Small intestine (tissue), 7 donors: Measurements from ENCODE around the gene NEK11. TPM values are rescaled to one million over a fixed set of nuclear protein-coding genes. Genes with fewer than 3 reads are reported as not detected.
A peak's percentile ranks its signal among the peaks of the same experiment; 100 is the strongest.

Experiments
- DNase-seq, 2 donors: peaks; one replicate each; pipeline versions ENCODE4 v3.0.0 to v3.0.0-alpha.2; 2013
- FAIRE-seq: peaks from 2 replicates; lab custom pipeline; 2012; peaks lifted over from hg19 to GRCh38; lab: Jason Lieb, UNC
- H3K27ac ChIP-seq, 3 donors: one replicate each; pipeline ENCODE4 v1.5.1; 2013; ENCODE audit warnings: low read length in 2 of 3, mild to moderate bottlenecking in 2 of 3, control low read depth in 1 of 3, inconsistent platforms in 1 of 3, low read depth in 1 of 3, moderate library complexity in 1 of 3
- H3K27me3 ChIP-seq, 3 donors: one replicate each; pipeline ENCODE4 v1.6.1; 2013; ENCODE audit warnings: low read length in 3 of 3, inconsistent platforms in 1 of 3; ENCODE audit not compliant: control insufficient read depth in 3 of 3, insufficient read depth in 3 of 3
- H3K36me3 ChIP-seq, 3 donors: one replicate each; pipeline ENCODE4 v1.6.1; 2013; ENCODE audit warnings: low read length in 3 of 3, inconsistent platforms in 1 of 3, low read depth in 1 of 3, mild to moderate bottlenecking in 1 of 3, moderate library complexity in 1 of 3; ENCODE audit not compliant: control insufficient read depth in 3 of 3, insufficient read depth in 2 of 3
- H3K4me1 ChIP-seq, 3 donors: one replicate each; pipeline ENCODE4 v1.6.1; 2013; ENCODE audit warnings: low read length in 2 of 3, inconsistent platforms in 1 of 3, low read depth in 1 of 3, mild to moderate bottlenecking in 1 of 3, moderate library complexity in 1 of 3; ENCODE audit not compliant: control insufficient read depth in 3 of 3, insufficient read depth in 2 of 3
- H3K4me3 ChIP-seq, 3 donors: one replicate each; pipeline ENCODE4 v1.5.1; 2013; ENCODE audit warnings: low read length in 3 of 3, control low read depth in 1 of 3, inconsistent platforms in 1 of 3, low read depth in 1 of 3, mild to moderate bottlenecking in 1 of 3, moderate library complexity in 1 of 3
- H3K9me3 ChIP-seq, 2 donors: one replicate each; pipeline ENCODE4 v1.6.1; 2013; ENCODE audit warnings: low read depth in 1 of 2, low read length in 1 of 2; ENCODE audit not compliant: control insufficient read depth in 2 of 2, insufficient read depth in 1 of 2
- WGBS, 3 donors: extraction: QIAGEN DNeasy Blood & Tissue Kit; methylation state at CpG; one replicate each; pipeline ENCODE4 v1.1.7; 2013; 5-methylcytosine and 5-hydroxymethylcytosine counted together
- polyA plus RNA-seq, 4 donors: library from polyadenylated mRNA; stranded (reverse) in 3 of 4; unstranded in 1 of 4; fragments of 200-250 nt in 3 of 4; fragments of 120-200 nt in 1 of 4; gene quantifications; one replicate each; pipeline versions ENCODE4 v1.2.1 to v1.2.3, GENCODE V29; 2013
- donor health status: healthy with polysubstance abuse.
- donor health status: control.
- donor health status: control.
- donor health status: Bipolar disorder and iron deficiency.
- donor health status: healthy.

The NEK11 gene
- polyA plus RNA-seq, 4 donors = 0.81 to 11.0 (median 1.2) TPM

DNA sequence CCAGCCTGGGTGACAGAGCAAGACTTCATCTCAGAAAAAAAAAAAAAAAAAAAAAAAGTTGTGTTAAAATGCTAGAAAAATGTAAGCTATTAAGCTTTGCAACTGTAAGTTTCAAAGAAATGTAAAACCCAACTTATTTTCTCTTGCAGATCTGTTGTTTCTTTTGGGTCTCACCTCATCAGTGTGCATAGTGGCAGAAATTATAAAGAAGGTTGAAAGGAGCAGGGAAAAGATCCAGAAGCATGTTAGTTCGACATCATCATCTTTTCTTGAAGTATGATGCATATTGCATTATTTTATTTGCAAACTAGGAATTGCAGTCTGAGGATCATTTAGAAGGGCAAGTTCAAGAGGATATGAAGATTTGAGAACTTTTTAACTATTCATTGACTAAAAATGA is 25.6 kb upstream of the NEK11 start:
- H3K27me3 ChIP-seq = no peaks in the 10 kb centered on the region
- no peaks in the 10 kb centered on the region for H3K4me1 ChIP-seq
- H3K4me3 ChIP-seq = no peak overlapping the region
- 89 to 100% (median 97%) methylated on average over 1 of the region's 1 CpG for WGBS, 3 donors
- FAIRE-seq (no peak), DNase-seq (no peak)
- peaks cover 4 to 7% (median 4%) of the 10 kb centered on the region in 3 donors for H3K36me3 ChIP-seq
- no peaks in the 10 kb centered on the region for H3K9me3 ChIP-seq
- no peak overlapping the region for H3K27ac ChIP-seq

DNA sequence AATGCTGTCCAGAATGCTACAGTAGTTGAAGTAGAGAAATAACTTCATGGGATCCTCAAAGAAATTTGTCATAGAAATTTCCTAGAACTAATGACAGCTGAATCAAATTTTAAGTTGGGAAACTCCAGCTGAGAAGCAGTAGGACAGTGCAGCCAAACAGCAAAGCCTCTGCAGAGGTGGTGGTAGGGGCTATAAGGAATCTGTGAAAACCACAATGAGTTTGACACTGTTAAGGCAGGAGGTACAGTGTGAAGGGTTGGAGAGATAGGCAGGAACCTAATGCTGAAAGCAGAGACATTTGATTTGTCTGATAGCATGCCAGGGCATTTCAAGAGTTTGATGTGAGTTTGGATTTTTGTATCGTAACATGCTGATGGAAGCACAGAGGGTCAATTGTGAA is 22.1 kb upstream of the NEK11 start:
- peaks cover 4 to 16% (median 4%) of the 10 kb centered on the region in 3 donors for H3K36me3 ChIP-seq
- H3K4me3 ChIP-seq = no peak overlapping the region
- no peak overlapping the region for H3K27ac ChIP-seq
- no peaks in the 10 kb centered on the region for H3K27me3 ChIP-seq
- FAIRE-seq (no peak), DNase-seq (no peak)
- H3K9me3 ChIP-seq = no peaks in the 10 kb centered on the region
- 95 to 97% (median 96%) methylated on average over 1 of the region's 1 CpG for WGBS, 3 donors
- no peaks in the 10 kb centered on the region for H3K4me1 ChIP-seq

GRCh38 chr3:131007256-131007655 is 19.4 kb upstream of the NEK11 start:
- FAIRE-seq = no peak
- WGBS, 3 donors = 95 to 99% (median 98%) methylated on average over 2 of the region's 2 CpGs
- H3K36me3 ChIP-seq = peaks cover 4 to 20% (median 5%) of the 10 kb centered on the region in 3 donors

GRCh38 chr3:131007782-131008181 is 18.9 kb upstream of the NEK11 start:
- no peak overlapping the region for H3K27ac ChIP-seq
- H3K4me3 ChIP-seq = no peak overlapping the region
- H3K9me3 ChIP-seq = no peaks in the 10 kb centered on the region
- no peaks in the 10 kb centered on the region for H3K4me1 ChIP-seq
- FAIRE-seq (no peak), DNase-seq (no peak)
- 98 to 100% (median 99%) methylated on average over 2 of the region's 2 CpGs for WGBS, 3 donors
- peaks cover 4 to 21% (median 5%) of the 10 kb centered on the region in 3 donors for H3K36me3 ChIP-seq
- H3K27me3 ChIP-seq = no peaks in the 10 kb centered on the region

More at GRCh38 chr3:131007256-131007655, 19.4 kb upstream of the NEK11 start:
- H3K27ac ChIP-seq = no peak overlapping the region
- no peaks in the 10 kb centered on the region for H3K4me1 ChIP-seq
- no peak for DNase-seq
- H3K9me3 ChIP-seq = no peaks in the 10 kb centered on the region
- no peak overlapping the region for H3K4me3 ChIP-seq
- no peaks in the 10 kb centered on the region for H3K27me3 ChIP-seq

DNA sequence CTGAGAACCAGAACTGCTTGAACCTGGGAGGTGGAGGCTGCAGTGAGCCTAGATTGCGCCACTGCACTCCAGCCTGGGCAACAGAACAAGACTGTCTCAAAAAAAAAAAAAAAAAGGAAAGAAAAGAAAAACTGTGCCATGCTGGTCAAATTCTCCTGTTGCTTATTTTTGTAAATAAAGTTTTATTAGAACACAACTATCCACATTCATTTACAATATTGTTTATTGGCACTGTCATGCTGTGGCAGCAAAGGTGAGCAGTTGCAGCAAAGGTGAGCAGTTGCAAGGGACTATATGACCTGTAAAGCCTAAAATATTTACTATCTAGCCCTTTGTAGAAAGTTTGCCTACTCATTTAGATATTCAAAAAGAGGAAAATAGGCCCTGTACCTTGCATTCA is 18.4 kb upstream of the NEK11 start:
- no peaks in the 10 kb centered on the region for H3K27me3 ChIP-seq
- 98 to 100% (median 100%) methylated on average over 1 of the region's 1 CpG for WGBS, 3 donors
- H3K4me1 ChIP-seq = no peaks in the 10 kb centered on the region
- DNase-seq (no peak), FAIRE-seq (no peak)
- no peaks in the 10 kb centered on the region for H3K9me3 ChIP-seq
- H3K27ac ChIP-seq = no peak overlapping the region
- peaks cover 4 to 21% (median 5%) of the 10 kb centered on the region in 3 donors for H3K36me3 ChIP-seq
- no peak overlapping the region for H3K4me3 ChIP-seq

GRCh38 chr3:131009698-131010097 is 17.0 kb upstream of the NEK11 start:
- Histone ChIP-seq H3K27me3 (no peaks in the 10 kb centered on the region), H3K4me3 (no peak overlapping the region), H3K27ac (no peak overlapping the region), H3K36me3 (peaks cover 5 to 23% (median 8%) of the 10 kb centered on the region in 3 donors), H3K4me1 (no peaks in the 10 kb centered on the region), H3K9me3 (no peaks in the 10 kb centered on the region)
- DNase-seq (no peak), FAIRE-seq (no peak)
- 84 to 95% (median 87%) methylated on average over 1 of the region's 1 CpG for WGBS, 3 donors

GRCh38 chr3:131018970-131019369 is 7.7 kb upstream of the NEK11 start:
- Histone ChIP-seq H3K4me3 (no peak overlapping the region), H3K27ac (no peak overlapping the region), H3K4me1 (peaks cover 5 to 17% (median 14%) of the 10 kb centered on the region in 3 donors), H3K9me3 (no peaks in the 10 kb centered on the region), H3K27me3 (no peaks in the 10 kb centered on the region), H3K36me3 (peaks cover 5 to 15% (median 8%) of the 10 kb centered on the region in 3 donors)
- 83 to 91% (median 89%) methylated on average over 3 of the region's 3 CpGs for WGBS, 3 donors
- FAIRE-seq (no peak), DNase-seq (no peak)

DNA sequence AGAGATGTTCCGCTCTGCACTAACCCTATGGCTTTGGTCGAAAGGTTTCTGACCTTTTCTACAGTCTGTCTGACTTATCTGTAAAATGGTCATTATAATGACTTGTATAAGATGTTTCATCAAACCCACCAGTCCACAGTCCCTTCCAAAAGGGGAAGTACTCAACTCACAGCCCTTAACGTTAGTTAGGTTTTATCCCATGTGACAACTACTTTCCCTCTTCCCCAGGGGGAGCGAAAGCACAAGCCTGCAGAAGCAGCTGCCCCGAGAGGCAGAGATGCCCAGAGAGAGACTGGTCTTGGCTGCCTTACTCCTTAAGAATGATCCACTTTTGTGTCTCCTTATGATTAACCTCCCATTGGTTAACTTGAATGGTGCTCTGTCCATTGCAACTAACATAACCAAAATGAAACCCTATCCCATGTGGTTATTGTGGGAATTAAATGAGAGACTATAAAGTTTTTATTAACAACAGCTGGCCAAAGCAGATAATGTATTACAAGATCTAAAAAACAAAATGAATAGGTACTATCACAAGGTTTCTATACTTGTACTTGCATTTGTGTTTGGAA is 6.5 kb upstream of the NEK11 start:
- Histone ChIP-seq H3K4me3 (no peak overlapping the region), H3K27me3 (no peaks in the 10 kb centered on the region), H3K27ac (no peak overlapping the region), H3K36me3 (peaks cover 2 to 13% (median 6%) of the 10 kb centered on the region in 3 donors), H3K9me3 (no peaks in the 10 kb centered on the region), H3K4me1 (peaks cover 5 to 18% (median 17%) of the 10 kb centered on the region in 3 donors)
- no peak for DNase-seq
- no peak for FAIRE-seq
- 79 to 87% (median 86%) methylated on average over 5 of the region's 5 CpGs for WGBS, 3 donors

DNA sequence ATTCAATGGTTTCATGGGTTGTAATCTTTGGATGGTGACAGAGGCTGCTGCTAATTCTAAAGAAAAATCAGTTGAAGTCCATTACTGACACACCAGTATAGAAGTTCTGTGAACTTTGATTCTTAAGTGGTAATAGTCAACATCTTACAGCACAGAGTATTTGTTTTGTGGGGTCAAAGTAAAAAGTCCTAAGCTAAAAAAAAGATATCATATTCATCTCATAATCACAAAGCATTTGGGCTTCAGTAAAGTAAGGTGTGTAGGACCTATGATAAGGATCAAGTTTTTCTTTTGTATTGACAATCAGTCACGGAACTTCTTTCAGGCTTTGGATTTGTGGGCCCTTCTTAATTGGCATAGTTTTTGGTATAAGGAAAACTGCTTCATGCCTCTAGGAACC is 1.1 kb upstream of the NEK11 start:
- no peaks in the 10 kb centered on the region for H3K27me3 ChIP-seq
- H3K4me1 ChIP-seq = peaks cover 5 to 21% (median 14%) of the 10 kb centered on the region in 3 donors
- 8 to 57% (median 44%) methylated on average over 1 of the region's 1 CpG for WGBS, 3 donors
- FAIRE-seq = peak; percentile 77
- H3K9me3 ChIP-seq = no peaks in the 10 kb centered on the region
- peak overlapping the region; percentile 45 to 95 (median 94) for H3K27ac ChIP-seq
- peak overlapping the region in 2 of 3 donors; percentile 63 to 75 for H3K4me3 ChIP-seq
- DNase-seq = peak; percentile 73
- H3K36me3 ChIP-seq = peaks cover 0 to 5% (median 2%) of the 10 kb centered on the region in 3 donors
